ENCODE data around the gene IFNL3.

Gene IFNL3

DNA sequence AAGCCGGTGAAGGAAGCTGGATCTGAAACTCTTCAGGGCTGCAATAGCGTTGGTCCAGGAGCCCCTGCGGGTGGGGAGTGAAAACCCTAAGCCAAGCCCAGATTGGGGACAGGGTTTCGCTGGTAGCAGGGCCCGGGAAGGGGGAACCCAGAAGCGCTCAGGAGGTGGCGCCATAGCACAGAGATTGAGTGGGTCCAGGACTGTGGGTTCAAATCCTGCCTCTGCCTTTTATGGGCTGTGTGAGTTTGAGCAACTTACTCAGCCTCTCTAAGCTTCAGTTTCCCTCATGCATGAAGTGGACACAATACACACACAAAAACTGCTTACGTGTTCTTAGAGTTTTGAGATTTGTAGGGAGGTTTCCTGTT, 32.4 kb downstream of the IFNL3 start:
- peak; percentile 49 for DNase-seq

DNA sequence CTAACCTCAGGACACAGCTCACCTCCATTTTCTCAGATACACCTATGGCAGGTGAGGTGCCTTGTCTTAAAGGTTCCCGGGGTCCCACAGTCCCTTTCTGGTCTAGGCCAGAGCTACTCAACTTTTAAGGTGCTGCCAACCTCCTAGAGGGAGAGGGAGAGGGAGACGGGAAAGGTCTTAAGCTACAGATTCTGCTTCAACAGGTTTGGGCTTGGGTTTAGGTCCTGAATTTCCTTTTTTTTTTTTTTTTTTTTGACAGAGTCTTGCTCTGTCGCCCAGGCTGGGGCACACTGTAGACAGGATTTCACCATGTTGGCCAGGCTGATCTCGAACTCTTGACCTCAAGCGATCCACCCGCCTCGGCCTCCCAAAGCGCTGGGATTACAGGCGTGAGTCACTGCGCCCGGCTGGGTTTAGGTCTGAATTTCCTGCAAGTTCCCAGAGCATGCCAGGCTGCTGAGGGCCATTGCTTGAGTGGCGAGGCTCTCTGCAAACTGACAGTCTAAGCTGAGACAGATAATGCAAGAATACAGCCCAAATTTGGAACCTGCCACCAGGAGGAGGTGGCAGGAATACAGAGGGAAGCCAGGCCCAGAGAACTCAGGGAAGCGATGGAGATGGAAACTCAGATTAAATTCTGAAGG, 33.0 kb downstream of the IFNL3 start:
- DNase-seq: no peak

DNA sequence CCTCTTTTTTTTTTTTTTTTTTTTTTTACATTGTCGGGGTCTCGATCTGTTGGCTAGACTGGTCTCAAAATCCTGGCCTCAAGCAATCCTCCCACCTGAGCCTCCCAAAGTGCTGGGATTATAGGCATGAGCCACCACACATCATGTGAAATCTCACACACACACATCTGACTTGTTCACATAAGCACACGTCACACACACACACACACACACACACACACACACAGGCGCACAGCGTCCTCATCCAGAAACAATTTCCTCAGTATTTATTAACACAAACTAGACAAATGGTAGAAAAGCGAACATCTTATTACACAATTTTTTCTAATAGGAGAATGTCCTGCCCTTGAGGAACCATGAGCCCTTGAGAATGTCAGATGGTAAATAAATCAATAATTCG, 35.6 kb downstream of the IFNL3 start:
- no peak for DNase-seq

DNA sequence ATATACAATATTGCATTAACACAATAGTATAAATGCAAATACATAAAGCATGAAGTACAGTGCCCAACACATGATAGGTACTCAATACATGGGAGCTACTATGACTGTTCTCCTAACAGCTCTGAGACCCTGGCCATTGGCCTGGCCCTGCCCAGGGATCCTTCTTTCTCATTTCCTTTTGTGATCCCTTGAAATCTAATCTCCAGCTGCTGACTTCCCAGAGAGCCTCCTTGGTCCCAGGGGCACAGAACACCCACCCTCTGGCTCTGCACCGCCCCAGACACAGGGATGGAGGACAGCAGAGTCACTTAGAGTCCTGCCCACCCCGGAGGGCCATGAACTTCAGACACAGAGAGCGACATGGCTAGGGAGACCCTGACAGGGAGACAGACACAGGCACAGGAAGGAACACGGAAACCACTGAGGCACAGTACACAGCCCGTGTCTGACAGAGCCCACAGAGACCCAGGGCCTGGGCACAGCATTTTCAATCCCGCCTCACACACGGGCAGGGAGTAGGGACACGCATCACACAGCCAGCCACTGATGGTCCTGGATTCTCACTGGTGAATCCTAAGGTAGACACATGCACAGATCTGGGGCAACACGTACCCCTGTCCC, 36.5 kb downstream of the IFNL3 start:
- no peak for DNase-seq

DNA sequence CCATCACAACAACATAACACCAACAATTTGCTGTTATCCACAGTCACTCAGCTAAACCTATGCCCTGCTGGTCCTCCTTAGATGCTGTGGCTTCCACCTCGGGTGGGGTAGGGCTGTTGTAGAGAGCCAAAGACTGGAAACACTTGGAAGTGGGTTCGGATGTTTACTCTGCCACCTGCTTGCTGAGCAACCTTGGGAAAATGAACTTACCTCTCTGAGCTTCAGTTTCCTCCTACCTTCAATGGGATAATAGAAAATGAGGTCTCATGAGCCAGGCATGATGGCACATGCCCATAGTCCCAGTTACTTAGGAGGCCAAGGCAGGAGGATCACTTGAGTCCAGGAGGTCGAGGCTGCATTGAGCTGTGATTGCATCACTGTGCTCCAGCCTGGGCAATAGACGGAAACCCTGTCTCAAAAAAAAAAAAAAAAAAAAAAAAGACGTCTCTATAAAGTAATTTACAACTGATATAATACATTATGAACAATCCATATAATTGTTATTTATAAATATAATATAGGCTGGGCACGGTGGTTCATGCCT, 37.4 kb downstream of the IFNL3 start:
- no peak for DNase-seq

DNA sequence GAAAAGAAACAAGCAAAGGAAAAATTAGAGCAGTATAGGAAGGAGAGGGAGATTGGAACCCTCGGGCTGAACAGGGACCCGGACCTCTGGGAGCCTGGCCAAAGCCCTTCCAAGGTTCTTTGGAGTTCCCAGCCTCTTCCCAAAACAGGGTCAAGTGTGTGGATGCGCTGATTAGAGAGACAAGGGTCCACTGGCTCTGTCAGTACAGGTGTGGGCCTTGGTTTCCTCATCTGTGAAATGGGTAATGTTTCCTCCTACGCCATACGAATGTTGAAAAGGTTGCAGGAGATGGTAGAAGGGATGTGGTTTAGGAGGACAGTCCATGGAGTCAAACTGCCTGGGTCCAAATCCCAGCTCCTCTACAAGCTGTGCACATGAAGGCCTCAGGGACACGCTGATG, 38.7 kb downstream of the IFNL3 start:
- no peak for DNase-seq

DNA sequence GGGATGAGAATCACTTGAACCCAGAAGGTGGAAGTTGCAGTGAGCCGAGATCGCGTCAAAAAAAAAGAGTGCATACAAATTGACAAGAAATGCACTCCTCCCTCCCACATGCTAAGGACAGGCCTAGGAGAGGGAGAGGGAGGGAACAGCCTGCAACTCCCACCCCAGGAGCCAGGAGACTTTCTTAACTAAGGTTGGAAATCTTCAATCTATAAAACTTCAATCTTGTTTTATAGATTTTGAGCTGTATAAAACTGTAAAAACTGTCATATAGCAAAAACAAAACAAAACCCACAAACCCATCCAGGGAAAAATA, 39.4 kb downstream of the IFNL3 start:
- no peak for DNase-seq

DNA sequence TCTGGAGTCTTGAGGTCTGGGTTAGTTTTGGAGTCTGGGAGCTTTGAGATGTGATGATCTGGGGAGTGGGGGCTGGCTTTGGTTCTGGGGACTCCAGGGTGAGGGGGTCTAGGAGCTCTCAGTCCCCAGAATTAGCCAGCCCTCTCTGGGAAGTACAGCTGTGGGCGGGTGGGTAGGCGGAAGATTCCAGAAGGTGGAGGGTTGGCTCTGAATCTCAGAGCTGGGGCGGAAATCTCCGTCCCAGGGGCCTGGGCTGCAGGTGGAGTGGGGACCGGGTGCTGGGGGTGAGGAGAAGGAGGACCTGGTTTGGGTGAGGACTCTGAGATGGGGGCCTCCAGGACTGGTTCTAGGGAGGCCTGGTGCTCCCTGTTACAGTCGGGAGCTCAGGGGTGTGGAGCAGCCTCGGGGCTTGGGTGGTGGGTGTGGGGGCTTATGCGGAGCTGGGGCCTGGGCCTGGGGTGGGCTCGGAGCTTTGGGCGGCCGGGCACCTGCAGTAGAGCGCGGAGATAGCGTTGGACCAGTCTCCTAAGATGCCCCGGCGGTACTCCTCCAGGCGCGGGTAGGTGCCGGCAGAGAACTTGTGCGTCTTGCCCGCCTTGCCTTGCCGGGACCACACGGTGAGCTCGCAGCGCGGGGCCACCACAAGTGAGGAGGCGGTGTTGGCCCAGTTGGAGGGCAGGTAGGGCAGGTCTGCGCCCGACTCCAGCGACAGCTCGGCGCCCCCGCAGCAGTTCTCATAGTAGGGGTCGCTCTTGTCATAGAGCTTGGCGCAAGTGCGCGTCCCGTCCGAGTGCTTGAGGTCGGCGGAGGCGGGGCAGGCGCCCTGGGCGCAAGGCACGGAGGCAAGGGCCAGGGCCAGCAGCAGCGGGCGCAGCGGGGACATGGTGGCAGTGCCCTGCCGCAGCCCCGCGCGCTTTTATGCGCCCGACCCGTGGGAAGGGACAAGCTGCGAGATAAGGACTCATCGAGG, 41.1 kb downstream of the IFNL3 start, which contains the start of gene SYCN:
Gene SYCN, minus strand, starts transcription at position 892 of the 970 bp plus-strand sequence. Its CDS starts 9 bp downstream, at position 883.
- no peak for DNase-seq

DNA sequence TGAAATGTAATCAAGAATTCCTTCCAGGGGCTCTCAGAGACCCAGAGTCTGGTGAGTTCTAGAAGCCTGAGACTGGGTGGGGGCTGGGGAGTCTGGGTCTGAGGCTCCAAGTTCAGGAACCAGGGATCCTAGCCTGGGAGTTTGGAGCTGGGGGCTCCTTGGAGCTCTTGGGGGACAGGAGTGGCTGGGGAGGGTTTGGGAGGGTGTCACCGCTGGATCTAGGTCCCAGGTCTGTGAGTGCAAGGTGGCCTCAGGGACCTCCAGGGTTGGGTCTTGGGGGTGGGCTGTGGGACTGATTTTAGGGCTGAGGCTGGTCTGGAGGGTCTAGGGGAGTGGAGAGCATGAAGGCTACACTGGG, 41.8 kb downstream of the IFNL3 start:
- DNase-seq: no peak

DNA sequence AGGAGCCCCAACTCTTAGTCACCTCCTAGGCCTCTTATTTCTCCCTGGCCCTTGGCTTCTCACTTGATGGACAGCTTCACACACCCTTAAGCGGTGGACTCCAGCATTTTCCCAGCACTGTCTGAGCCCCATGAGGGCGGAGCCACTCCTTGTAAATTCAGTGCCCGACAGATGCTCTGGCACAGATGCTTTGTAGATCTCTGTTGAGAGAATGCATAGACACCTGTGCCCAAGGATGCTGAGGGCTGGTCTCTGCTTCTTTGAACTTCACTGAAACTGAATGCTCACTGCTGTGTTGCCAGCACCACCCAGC, 44.0 kb downstream of the IFNL3 start:
- no peak for DNase-seq

DNA sequence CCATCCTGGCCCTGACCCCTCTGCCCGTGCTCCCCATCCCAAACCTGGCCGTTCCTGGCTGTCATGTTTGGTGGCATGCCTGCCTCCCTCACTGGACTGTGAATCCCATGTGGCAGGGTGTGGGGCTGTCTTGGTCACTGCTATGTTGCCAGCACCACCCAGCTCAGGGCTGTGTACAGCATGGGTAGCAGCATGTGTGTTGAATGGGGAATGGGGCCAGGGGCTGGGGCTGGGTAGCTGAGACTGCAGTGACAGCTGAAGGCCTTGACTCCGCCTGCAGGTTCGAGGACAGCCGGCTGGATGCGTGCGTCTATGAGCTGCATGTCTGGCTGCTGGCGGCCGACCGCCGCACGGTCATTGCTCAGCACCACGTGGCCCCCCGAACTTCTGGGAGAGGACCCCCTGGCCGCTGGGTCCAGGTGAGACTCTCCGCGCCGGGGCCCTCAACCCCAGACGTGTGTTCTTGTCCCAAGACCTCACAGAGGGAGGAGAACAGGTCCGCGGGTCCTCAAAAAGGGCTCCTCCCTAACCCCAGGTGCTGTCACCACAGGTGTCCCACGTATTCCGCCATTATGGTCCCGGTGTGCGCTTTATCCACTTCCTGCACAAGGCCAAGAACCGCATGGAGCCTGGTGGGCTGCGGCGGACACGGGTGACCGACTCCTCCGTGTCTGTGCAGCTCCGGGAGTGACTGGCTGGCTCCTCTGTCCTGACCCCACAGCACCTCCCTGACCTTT, 44.6 kb downstream of the IFNL3 start:
- DNase-seq: no peak

DNA sequence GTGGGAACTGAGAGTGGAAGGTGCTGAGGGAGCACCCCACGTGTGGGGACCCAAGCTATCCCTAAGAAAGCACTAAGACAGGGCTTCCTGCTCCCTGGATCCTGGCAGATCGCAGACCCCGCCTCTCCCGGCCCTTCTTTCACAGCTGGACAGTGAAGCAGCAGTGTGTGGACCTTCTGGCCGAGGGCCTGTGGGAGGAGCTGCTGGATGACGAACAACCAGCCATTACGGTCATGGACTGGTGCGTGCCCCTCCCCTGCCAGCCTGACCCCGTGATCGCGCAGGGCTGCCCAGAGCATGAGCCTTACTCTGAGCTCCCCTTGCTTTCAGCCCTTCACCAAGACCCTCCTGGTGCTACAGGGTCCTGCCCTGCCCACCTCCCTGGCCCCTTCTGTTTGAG, 45.8 kb downstream of the IFNL3 start:
- no peak for DNase-seq

DNA sequence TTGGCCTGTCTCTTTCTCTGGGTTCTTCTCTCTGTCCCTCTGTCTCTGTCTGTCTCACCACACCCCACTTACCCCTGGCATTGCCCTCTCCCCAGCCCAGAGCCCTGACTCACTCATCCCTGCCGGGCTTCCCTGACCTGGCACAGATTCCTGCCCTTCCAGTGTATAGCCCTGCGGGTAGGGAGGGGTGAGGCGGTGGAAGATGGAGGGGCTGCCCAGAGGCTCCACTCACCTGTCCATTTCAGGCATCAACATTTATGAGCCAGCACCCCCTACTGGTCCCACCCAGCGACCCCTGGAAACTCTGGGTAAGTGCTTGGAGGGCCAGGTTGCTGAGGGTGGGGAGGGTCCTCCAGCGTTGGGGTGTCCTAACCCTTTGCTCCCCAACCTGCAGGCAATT, 47.0 kb downstream of the IFNL3 start:
- no peak for DNase-seq

DNA sequence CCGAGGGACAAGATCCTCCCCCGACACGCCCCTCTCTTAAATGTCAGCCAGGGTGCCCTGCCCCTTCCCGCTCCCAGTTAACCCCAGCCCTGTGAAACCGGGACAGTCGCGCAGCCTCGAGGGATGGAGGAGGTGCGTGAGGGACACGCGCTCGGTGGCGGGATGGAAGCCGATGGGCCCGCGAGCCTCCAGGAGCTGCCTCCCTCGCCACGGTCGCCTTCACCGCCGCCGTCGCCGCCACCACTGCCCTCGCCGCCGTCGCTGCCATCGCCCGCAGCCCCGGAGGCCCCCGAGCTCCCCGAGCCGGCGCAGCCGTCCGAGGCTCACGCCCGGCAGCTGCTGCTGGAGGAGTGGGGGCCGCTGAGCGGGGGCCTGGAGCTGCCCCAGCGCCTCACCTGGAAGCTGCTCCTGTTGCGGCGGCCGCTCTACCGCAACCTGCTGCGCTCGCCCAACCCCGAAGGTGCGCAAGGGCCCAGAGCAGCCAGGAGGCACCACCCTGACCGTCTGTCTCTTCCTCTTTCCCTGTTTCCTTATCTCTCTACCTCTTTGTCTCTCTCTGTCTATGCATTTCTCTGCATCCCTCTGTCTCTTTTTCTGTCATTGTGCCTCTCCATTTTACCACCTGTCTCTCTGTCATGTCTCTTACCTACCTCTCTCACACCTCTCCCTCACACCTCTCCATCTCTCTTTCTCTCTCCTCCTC, 47.8 kb downstream of the IFNL3 start, which contains the start of gene NCCRP1:
Gene NCCRP1, plus strand, starts transcription at position 105 of the 703 bp plus-strand sequence. Its CDS starts 19 bp downstream, at position 124.
- DNase-seq: no peak

DNA sequence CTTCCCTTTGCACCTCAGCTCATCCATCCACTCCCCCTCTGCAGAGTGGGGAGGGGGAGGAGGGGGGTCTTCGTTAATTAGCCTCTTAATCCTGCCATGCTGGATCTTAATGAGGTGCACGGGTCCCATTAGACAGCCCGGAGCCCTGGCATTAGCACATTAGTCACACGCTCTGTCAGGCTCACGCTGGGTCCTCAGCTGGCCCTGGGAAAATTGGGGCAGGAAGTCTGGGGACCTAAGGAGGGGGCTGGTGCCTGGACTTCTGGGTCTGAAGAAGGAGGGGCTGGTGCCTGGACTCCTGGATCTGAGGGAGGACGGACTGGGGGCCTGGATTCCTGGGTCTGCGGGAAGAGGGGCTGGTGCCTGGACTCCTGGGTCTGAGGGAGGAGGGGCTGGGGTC, 48.5 kb downstream of the IFNL3 start:
- DNase-seq: no peak

DNA sequence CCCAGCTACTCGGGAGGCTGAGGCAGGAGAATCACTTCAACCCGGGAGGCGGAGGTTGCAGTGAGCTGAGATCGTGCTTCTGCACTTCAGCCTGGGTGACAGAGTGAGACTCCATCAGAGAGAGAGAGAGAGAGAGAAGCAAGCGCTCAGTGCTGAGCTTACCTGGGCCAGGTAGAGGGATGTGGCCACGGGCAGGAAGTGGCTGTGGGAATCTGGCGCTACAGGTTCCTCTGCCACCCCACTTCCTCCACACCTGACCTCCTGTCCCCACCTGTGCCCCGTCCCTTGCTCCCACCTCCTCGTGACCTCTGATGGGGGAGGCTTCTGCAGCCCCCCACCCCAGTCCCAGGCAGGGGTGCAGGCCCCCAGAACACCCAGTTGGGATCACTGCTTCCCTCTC, 49.1 kb downstream of the IFNL3 start:
- no peak for DNase-seq

DNA sequence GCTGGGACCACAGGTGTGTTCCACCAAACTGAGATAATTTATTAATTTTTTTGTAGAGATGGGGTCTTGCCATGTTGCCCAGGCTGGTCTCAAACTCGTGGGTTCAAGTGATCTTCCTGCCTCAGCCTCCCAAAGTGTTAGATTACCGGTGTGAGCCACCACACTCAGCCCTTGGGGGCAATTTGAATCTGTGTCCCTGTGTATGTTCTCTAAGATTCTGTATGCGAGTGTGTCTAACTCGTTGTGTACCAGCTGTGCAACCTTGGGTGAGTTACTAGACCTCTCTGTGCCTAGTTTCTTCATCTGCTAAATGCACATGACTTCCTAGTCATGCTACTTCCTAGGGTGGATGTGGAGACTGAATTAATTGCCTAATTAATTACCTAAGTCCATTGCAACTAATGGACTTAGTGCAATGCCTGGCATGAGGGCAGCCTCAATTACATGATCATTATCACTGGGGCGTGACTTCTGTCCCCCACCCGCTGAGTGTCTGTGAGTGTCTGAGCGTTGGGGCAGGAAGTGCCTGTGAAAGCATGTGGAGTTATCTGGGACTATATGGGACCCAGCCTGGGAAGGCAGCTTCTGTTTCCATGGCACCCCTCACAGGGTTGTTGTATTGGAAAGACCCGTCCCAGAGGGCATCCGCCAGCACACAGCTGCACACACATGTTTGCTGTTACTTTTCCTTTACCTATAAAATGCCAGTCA, 49.8 kb downstream of the IFNL3 start:
- no peak for DNase-seq

DNA sequence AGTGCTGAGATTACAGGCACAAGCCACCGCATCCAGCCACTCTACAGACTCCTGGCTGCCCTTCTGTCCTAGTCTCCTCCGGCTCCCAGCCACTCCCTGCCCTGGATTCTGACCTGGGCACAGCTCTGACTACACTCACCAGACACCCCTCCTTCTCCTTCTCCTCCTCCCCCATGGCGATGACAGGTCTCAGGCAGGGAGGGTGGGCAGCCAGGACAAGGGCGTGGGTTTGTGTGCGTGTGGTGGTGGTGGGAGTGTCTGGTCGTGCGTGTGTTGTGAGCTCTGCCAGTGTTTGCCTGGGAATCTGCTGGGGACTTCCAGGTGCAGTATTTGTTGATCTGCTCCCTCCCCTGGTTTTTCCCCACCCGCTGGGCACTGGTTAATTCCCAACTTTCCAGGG, 51.0 kb downstream of the IFNL3 start:
- DNase-seq: no peak

All from CD4-positive, alpha-beta T cell treated with Interferon gamma for 1 hour (primary cell).